HT1080 (cell line): ENCODE measurements around the gene SLC2A11. TPM values are rescaled to one million over a fixed set of nuclear protein-coding genes. Genes with fewer than 3 reads are reported as not detected.
"Not testable (repeated sequence)": the region's sequence is repeated elsewhere in the genome, so short reads cannot be mapped to it uniquely, and the experiment has no call there.

Source experiments
- DNase-seq: peaks from one replicate; pipeline ENCODE4 v3.0.0-alpha.2; 2015; ENCODE audit warnings: low read depth
- total RNA-seq: library from RNA; depleted of rRNA; stranded (reverse); fragments of >200 nt; shearing (Covaris generic); gene quantifications from 2 replicates; pipeline ENCODE4 v1.2.3, GENCODE V29; 2014

The SLC2A11 gene
- total RNA-seq, 1 experiment from 2014 or later, result 1.4 TPM

DNA sequence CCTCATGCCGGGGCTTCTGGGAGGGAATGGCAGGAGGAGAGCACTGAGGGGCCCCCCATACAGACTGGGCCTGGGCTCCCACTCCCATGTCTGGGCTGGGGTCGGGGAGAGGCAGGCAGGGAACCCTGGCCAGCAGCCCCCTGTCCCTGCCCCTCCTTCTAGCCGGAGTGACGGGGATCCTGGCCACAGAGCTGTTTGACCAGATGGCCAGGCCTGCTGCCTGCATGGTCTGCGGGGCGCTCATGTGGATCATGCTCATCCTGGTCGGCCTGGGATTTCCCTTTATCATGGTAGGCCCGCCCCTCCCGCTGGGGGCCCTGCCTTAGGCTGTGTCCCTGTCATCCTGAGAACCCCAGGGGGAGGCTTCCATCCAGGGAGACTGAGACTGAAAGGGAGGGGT, 26.5 kb downstream of the SLC2A11 start:
- DNase-seq, result no peak

DNA sequence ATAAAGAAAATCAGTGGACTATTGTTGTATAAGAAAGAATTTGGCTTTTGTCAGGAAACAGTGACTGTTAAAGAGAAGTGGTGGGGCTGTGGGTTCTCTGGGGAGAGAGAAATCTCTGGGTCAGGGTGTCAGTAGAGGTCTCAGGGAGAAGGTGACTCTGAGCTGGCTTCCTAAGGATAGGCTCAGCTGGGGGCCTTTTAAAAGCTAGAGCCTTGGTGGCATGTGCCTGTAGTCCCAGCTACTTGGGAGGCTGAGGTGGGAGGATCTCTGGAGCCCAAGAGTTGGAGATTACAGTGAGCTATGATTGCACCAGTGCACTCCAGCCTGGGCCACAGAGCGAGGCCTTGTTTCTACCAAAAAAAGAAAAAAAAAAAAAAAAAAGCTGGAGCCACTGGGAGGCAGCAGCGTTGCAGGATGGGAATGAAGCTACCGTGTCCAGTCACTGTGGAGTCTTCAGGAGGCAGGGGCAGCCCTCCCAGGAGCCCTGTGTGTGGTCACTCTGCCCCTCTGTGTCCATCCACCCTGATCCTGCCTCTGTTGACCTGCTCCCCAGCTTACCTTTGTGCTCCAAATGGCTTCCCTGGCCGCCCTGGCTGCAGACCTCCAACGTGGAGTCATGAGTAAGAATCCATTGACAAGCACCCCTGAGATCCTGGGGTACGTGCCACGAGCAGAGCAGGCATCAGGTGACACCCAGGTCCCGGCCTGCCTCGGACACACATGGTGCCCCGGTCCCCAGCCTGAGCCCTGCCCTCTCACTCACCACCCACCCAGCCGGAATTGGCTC, 31.1 kb downstream of the SLC2A11 start:
- peak; percentile 55 for DNase-seq

DNA sequence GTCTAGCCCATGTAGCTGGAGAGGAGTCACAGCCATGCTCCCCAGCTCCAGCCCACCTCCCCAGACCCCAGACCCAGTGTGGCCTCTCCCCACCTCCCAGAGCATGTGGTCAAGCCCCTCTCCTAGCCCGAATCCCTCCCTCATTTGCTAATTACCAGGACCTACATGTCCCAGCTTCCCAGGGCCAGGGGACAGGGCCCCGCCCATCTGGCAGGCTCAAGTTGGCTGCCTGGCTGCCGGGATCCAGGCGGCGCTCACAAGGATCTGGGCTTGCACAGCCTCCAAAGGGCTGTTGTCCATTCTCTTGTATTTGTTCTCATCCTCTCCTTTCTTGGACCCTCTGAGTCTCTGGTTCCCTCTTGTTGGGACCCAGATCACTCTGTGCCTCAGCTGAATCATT, 31.9 kb downstream of the SLC2A11 start:
- DNase-seq, result no peak

DNA sequence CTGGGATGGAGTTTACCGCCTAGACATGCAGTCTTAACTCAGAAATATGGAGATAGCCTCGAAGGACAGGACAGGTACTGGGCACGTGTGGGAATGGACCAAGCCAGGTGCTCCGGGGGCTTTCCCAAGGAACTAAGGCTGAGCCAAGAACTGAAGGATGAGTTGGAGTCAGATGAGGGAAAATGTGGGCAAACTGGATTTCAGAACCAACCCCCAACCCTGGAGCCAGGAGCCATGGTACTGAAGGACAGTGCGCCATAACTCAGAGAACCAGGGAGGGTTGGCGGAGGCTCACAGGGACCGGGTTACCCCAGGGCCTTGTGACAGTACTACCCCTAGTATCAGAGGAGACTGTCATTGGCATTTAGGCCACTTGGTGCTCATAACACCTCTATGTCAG, 34.1 kb downstream of the SLC2A11 start:
- no peak for DNase-seq

DNA sequence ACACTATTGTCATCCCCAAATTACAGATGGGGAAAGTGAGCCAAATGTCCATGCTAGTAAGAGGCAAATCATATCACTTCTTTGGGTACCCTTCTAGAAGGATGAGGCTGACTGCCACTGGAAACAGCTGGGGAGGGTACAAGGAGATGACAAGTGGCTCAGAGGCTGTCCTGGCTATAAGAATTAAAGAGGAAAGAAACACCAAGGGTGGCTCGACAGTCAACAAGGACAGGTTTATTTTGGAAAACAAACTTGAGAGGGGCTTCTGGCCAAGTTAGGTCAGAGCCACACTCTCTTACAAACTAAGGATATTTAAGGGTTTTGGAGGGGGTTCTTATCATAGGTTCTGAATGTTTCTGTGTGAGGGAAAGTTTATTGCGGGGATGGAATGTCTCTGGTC, 34.5 kb downstream of the SLC2A11 start:
- DNase-seq, result no peak

DNA sequence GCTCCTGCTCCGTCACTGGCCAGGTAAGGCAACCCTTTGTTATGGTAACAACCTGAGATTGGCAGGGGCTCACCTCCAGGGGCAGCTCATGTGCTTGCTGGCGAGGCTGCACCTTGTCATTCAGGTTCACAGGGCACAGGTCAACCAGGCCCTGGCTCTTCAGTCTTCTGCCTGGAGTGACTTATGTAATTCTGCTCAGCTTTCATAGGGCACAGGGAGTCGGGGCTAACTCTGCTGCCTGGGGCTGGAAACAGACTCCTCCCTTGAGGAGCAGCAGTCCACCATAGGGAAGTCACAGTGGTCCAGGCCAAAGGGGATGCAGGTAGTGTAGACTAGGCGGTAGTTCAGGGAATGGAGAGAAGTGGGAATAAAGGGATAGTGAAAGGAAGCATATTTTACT, 35.0 kb downstream of the SLC2A11 start:
- no peak for DNase-seq

DNA sequence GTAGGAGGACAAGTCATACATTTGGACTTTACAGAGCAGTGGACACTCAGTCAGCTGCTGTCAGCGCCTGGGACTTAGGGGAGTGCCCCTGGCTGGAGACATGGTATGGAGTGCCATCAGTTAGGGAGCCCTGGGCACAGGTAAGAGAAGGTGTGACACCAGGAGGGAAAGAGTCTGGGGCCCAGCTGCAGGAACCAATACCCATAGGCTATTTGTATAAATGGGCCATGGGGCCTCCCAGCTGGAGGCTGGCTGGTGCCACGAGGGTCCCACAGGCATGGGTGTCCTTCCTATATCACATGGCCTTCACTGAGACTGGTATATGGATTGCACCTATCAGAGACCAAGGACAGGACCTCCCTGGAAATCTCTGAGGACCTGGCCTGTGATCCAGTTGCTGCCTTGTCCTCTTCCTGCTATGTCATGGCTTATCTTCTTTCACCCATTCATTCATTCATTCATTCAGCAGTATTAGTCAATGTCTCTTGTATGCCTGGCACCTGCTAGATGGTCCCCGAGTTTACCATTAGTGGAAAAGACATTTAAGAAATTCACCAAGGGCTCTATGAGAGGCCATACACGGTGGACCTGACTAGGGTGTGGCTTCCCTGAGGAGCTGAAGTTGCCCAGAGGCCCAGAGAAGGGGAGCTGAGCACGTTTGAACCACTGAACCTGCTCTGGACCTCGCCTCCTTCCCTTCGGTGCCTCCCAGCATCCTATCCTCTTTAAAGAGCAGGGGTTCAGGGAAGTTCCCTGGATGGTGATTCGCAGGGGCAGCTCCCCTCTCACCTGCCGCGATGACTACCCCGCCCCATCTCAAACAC, 35.7 kb downstream of the SLC2A11 start:
- no peak for DNase-seq

DNA sequence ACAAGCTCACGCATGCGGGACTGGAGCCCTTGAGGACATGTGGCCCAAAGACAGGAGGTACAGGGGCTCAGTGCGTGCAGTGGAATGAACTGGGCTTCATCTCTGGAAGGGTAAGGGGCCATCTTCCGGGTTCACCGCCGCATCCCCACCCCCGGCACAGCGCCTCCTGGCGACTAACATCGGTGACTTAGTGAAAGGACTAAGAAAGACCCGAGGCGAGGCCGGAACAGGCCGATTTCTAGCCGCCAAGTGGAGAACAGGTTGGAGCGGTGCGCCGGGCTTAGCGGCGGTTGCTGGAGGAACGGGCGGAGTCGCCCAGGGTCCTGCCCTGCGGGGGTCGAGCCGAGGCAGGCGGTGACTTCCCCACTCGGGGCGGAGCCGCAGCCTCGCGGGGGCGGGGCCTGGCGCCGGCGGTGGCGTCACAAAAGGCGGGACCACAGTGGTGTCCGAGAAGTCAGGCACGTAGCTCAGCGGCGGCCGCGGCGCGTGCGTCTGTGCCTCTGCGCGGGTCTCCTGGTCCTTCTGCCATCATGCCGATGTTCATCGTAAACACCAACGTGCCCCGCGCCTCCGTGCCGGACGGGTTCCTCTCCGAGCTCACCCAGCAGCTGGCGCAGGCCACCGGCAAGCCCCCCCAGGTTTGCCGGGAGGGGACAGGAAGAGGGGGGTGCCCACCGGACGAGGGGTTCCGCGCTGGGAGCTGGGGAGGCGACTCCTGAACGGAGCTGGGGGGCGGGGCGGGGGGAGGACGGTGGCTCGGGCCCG, 36.5 kb downstream of the SLC2A11 start, which contains the start of gene MIF:
Gene MIF, plus strand, starts transcription at position 439 of the 765 bp plus-strand sequence. Its CDS starts 92 bp downstream, at position 531.
- peak; percentile 94 for DNase-seq

DNA sequence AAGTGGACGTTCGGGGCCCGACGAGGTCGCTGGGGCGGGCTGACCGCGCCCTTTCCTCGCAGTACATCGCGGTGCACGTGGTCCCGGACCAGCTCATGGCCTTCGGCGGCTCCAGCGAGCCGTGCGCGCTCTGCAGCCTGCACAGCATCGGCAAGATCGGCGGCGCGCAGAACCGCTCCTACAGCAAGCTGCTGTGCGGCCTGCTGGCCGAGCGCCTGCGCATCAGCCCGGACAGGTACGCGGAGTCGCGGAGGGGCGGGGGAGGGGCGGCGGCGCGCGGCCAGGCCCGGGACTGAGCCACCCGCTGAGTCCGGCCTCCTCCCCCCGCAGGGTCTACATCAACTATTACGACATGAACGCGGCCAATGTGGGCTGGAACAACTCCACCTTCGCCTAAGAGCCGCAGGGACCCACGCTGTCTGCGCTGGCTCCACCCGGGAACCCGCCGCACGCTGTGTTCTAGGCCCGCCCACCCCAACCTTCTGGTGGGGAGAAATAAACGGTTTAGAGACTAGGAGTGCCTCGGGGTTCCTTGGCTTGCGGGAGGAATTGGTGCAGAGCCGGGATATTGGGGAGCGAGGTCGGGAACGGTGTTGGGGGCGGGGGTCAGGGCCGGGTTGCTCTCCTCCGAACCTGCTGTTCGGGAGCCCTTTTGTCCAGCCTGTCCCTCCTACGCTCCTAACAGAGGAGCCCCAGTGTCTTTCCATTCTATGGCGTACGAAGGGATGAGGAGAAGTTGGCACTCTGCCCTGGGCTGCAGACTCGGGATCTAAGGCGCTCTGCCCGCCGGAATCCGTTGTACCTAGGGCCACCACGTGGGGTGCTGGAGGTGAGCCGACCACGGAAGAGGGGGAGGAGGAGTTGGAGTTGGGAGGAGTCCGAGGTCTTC, 37.3 kb downstream of the SLC2A11 start:
- peak; percentile 71 for DNase-seq

DNA sequence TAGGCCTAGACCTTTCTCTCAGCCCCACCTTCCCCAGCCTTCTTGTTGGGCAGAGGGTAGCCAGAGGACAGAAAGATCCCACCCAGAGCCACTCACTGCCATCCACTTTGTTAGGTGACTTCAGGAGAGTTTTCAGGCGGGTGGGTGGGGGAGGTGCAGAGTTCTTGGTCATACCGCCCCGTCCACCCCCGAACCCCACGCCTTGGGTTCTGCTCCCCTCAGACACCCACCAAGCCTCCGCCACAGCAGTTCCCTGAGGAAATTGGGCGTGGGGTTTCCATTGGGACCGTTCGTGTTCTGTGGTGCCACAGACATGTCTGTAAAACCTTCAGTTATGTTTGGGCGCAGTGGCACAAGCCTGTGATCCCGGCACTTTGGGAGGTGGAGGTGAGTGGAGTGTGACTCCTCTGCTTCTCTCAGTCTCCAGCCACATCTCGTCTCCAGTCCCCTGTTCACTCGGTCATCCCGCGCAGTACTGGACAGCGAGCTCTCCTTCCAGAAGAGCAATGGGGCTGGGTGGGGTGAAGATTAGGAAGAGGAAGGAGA, 38.0 kb downstream of the SLC2A11 start:
- no peak for DNase-seq

DNA sequence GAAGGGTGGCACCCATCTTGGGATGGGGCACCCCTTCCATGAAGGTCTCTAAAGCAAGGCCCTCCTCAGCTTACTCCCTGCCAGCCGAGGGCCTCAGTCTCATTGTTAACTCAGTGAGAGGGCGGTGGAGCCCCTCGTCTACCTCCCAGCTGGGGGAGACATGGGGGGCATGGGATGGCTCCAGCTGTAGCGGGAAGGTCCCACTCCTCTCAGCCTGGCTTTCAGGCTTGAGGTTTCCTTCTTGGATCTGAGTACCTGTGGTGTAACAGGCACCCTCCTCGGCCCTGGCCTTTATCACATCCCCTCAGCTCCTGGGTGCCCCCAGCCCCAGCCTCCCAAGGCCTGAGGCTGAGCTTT, 38.5 kb downstream of the SLC2A11 start:
- DNase-seq, result no peak

DNA sequence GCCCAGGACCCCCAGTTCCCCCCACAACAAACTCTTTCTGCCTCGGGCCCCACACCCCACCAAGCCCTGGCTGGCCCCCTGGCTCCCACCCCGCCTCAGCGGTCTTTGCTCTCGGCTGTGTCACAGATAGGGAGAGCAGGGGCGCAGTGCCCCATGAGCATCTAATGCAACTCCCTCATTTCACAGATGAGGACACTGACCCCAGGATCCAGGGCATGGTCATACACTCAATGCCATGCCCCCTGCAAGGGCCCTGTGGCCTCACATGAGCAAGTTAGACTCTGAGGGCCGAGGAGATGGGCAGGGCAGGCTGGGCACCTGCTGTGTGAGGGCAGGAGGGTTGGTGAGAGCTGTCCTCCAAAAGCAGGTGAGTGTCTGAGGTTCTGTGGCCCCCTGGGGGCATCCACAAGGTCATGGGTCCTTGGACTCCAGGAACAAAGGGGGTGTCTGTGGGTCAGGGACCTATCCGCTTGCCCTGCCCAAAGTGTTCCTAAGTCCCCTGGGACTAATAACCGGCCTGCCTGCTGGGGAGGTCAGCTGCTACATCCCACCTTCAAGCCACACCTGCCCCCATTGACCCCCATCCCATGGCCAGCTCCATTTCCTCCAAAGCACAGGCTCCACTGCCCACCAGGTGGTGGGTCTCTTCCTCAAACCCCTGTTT, 39.0 kb downstream of the SLC2A11 start:
- no peak for DNase-seq

DNA sequence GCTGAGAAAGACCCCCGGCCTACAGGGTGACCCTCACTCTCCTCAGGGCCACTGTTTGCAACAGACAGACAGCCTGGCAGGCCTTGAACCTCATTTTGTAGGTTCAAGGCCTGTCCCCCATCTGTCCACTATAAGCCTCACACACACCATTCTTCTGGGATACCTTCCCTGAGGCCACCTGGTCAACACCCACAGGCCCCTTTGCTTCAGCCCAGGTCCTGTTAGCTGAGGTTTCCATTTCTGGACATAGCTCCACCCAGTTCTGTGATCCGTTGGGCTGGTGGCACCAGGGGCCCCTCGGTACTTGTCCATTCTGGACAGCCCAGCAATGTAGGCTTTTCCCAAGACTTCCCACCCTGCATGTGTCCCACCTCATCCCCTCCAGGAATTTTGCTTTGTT, 39.6 kb downstream of the SLC2A11 start:
- no peak for DNase-seq

DNA sequence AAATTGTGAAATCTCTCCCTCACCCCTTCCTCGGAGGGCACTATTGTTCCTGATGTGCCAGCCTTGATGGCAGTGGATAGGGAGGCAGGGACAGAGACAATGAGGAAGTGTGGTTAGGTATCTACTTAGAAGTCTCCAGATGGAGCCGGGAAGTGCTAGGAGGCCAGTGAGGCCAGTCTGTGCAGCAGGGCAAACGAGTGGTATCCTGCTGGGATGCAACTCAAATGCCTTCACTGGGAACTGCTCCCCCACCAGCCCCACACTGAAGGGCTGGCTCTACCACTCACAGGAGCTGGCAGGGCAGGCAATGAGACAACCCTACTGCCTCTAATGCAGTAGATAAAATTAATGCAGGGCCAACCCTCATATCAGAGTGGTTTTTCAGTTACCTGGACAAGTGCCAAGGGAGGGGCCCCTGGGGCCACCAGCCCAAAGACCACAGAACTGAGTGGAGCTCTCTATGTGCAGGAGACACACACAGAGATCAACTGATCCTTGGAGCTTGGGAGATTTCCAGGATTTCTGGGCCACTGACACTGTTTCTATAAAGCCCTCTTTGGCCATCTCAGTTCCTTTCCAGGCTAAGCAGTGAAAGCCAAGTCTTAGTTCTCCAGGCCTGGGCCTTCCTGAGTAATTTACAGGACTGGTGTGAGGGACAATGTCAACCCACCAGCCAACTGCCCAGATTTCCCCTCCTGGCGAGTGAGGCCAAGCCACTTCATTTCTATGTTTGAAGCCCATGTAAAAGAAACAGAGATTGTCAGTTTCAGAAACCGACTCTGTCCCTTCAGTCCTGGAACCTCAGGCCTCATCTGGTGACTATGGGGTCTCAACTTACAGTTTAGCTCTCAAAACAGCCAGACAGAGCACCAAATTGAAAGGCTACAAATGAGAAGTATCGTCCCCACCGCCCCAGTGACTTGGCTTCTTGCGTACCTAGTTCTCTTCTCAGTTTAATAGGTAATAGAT, 40.6 kb downstream of the SLC2A11 start:
- DNase-seq, result no peak

DNA sequence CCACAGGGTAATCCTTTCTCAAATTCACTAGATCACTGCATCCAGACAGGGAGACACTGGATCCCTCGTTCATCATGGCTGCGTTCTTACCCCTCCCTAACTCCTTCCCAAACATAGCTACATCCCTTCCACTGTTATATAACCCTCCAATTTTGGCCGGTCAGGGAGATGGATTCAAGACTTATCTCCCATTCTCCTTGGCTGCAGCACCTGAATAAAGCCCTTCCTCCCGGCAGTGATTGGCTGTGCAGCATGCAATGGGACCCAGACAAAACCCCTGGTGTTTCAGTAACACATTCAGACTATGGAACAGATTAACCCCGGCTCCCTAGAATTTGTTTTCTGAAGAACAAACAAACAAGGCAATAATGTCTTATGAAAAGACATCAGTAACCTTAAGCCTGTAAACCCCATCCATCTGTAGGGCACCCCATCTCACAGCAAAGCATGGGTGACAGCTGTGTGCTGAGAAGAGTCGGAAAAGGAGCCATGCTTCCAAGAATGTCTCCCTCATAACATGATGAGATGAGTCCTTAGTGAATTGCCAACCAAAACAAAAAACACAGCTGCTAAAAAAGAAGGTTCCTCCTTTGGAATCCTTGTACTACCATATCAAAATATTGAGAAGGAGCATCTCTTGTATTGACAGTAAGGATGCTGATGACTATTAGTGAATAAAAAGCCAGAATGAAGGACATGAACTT, 41.5 kb downstream of the SLC2A11 start:
- no peak for DNase-seq

DNA sequence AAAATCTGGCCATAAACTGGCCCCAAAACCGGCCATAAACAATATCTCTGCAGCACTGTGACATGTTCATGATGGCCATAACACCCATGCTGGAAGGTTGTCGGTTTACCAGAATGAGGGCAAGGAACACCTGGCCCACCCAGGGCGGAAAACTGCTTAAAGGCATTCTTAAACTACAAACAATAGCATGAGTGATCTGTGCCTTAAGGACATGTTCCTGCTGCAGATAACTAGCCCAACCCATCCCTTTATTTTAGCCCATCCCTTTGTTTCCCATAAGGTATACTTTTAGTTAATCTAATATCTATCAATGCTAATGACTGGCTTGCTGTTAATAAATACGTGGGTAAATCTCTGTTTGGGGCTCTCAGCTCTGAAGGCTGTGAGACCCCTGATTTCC, 42.6 kb downstream of the SLC2A11 start:
- not testable (repeated sequence) for DNase-seq

DNA sequence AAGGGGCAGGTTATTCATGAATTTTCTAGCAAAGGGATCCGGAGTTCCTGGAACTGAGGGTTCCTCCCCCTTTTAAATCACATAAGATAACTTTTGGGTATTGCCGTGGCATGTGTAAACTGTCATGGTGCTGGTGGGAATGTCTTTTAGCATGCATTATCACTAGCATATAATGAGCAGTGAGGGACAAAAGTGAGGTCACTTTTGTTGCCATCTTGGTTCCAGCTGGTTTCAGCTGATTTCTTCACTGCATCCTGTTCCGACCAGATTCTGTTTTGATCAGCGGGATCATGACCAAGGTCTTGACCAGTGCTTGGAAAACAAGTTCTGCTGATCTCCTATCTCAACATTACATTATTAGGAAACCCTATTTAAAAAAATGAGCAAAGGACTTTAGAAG, 43.9 kb downstream of the SLC2A11 start:
- DNase-seq, result no peak

DNA sequence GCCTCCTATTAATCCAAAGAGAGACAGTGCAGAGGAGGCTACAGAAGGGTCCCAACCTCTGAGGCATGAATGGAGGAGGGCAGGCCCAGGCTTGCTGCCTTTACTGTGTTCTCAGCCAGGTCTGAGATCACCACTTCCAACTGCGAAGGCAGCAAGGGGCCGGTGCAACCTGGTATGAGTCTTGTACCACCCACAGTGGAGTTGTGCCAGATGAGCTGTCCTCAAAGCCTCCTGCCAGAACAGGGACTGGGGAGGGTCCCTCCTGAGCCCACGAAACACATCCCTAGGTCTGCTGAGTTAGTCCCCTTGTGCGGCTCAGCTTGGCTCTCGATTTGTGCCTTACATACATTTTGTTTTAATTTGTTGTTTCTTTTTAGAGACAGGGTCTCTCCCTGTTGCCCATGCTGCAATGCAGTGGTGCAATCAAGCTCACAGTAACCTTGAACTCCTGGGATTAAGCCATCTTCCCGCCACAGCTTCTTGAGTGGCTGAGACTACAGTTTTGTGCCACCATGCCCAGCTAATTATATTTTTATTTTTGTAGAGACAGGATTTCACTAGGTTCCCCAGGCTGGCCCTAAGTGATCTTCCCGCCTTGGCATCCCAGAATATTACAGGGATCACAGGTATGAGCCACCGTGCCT, 45.8 kb downstream of the SLC2A11 start:
- DNase-seq, result no peak
